HUES48 (cell line): ENCODE data around the gene CLDN9.

Experiments used
- H3K27ac ChIP-seq: one replicate; pipeline ENCODE4 v1.7.0; 2013; ENCODE audit warnings: low read depth, low read length, inconsistent platforms
- H3K27me3 ChIP-seq: 2 replicates; pipeline ENCODE4 v1.6.1; 2013; ENCODE audit warnings: mild to moderate bottlenecking, low read length; ENCODE audit not compliant: control insufficient read depth, insufficient read depth
- H3K36me3 ChIP-seq: 2 replicates; pipeline ENCODE4 v1.6.1; 2013; ENCODE audit warnings: low read length; ENCODE audit not compliant: control insufficient read depth, insufficient read depth
- H3K4me1 ChIP-seq: 2 replicates; pipeline ENCODE4 v1.6.1; 2013; ENCODE audit warnings: mild to moderate bottlenecking, low read length; ENCODE audit not compliant: control insufficient read depth, insufficient read depth
- H3K4me3 ChIP-seq: 2 replicates; pipeline ENCODE4 v1.5.1; 2013; ENCODE audit warnings: mild to moderate bottlenecking, low read depth, low read length
- H3K9ac ChIP-seq: 2 replicates; pipeline ENCODE4 v1.6.1; 2013; ENCODE audit warnings: mild to moderate bottlenecking, low read depth, low read length, moderate library complexity
- H3K9me3 ChIP-seq: 2 replicates; pipeline ENCODE4 v1.6.1; 2013; ENCODE audit warnings: low read length; ENCODE audit not compliant: control insufficient read depth, insufficient read depth

Gene CLDN9

DNA sequence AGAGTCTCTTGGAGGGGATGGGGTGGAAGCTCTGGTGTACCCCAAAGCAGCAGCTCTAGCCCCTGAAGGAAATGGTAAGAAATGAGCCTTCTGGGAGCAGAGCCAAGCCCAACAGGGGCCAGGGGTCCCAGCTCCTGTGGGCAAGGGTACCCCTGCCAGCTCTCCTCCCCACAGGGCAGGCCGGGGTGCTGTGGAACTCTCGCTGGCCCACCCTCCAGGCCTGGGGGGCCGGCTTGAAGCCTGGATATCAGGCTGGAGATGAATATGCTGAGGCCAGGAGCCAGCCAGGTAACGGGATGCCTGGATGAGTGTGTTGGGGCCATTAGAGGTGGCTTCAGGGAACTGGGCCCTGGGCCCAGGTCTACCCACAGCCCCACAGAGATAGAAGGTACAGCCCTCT is 12.2 kb upstream of the CLDN9 start:
- Histone ChIP-seq H3K4me1 (peaks cover 5% of the 10 kb centered on the region; the same call in 1 of the 2 replicates), H3K4me3 (no peak overlapping the region), H3K9me3 (no peaks in the 10 kb centered on the region), H3K27ac (no peak overlapping the region), H3K27me3 (no peaks in the 10 kb centered on the region), H3K9ac (no peak overlapping the region), H3K36me3 (no peaks in the 10 kb centered on the region)

DNA sequence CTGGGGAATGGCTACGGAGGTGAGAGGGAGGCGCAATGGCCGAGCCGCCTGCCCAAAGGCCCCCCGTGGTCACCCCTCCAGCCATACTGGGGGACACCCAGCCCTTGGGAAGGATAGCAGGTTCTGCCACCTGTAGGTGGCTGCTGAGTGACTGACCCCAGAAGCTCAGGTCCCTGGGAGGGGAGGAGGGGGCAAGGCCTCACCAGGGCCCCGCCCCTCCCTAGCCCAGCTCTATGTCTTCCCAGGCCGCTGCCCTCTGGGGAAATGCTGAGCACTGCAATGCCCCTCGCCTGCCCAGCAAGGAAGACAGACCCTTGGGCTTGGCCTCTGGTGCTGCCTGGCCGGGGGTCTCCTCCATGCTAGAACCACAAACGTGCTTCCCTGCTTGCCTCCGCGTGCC is 11.4 kb upstream of the CLDN9 start:
- no peaks in the 10 kb centered on the region for H3K36me3 ChIP-seq
- H3K4me1 ChIP-seq, result peaks cover 12% of the 10 kb centered on the region
- H3K4me3 ChIP-seq, result no peak overlapping the region
- no peak overlapping the region for H3K9ac ChIP-seq
- no peaks in the 10 kb centered on the region for H3K9me3 ChIP-seq
- H3K27me3 ChIP-seq, result no peaks in the 10 kb centered on the region
- no peak overlapping the region for H3K27ac ChIP-seq

DNA sequence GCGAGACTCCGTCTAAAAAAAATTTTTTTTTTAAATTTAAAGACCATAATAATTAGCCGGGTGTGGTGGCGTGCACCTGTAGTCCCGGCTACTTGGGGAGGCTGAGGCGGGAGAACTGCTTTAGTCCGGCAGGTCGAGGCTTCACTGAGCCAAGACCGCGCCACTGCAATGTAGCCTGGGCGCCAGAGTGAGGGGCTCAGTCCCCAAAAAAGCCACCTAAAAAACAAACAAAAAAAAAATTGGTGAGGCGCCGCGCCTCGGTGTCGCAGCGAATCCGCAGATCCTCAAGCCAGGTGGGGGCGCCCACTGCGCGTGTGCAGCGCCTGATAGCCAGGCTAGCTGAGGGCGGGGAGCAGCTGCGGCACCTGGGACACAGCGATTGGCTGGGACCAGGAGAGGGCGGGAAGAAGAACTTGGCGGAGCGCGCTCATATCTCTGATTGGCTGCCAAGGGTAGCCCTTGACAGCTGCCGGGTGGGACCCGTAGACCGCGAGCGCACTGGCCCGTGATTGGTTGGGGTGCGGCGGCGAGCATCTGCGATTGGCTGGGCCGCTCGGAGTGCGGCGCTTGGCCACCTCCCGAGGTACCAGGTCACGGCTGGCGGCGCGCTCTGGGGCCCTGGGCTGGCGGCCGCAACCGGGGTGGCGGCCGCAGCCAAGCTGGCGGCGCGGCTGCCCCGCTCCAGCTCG is 9.0 kb upstream of the CLDN9 start:
- no peak overlapping the region for H3K9ac ChIP-seq
- H3K36me3 ChIP-seq, result no peaks in the 10 kb centered on the region; the same call in 1 of the 2 replicates
- H3K4me3 ChIP-seq, result no peak overlapping the region; the same call in 1 of the 2 replicates
- no peak overlapping the region for H3K27ac ChIP-seq
- peaks cover 28% of the 10 kb centered on the region for H3K4me1 ChIP-seq
- H3K27me3 ChIP-seq, result no peaks in the 10 kb centered on the region
- H3K9me3 ChIP-seq, result no peaks in the 10 kb centered on the region

DNA sequence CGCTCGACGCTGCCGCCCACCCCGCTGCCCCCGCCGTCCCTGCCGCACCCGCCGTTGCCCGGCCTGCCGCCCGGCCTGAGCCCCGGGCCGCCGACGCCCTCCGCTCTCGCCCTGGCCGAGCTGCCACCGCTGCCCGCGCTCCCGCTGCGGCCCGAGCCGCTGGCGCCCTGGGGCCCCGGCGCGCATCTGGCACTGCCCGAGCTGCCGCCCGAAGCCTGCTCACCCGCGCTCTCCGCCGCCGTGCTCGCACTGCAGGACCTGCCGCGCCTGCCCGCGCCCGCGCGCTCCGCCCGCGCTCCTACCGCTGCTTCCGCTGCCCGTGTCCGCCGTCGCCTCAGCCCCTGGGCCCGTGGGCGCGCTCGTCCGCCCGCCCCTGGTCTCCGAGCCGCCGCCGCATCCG is 8.4 kb upstream of the CLDN9 start:
- Histone ChIP-seq H3K9me3 (no peaks in the 10 kb centered on the region), H3K4me3 (peak overlapping the region; percentile 47; the same call in 1 of the 2 replicates), H3K4me1 (peaks cover 34% of the 10 kb centered on the region), H3K9ac (no peak overlapping the region), H3K36me3 (no peaks in the 10 kb centered on the region; the same call in 1 of the 2 replicates), H3K27ac (no peak overlapping the region), H3K27me3 (no peaks in the 10 kb centered on the region)

DNA sequence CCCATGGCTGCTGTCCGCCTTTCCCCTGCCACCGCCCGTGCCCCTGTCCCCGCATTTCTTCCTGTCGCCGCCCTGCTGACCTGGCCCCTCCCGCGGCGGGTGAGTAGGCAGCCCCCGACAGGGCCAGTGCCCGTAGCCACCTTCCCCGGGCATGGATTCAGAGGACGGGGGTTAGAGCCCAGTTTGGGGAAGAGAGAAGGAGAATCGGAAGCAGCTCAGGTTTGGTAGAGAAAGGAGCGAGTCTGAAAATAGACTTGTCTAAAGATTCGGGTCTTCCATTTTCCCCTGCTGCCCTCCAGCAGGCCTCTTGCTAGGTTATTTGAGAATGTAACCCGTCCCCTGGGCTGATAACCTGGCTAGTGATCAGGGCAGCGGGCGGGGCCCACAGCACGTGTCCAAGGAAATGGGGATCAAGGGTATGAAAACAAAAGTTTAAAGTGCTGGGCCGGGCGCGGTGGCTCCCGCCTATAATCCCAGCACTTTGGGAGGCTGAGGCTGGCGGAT is 7.9 kb upstream of the CLDN9 start:
- Histone ChIP-seq H3K9ac (no peak overlapping the region), H3K27ac (peak overlapping the region; percentile 71)

DNA sequence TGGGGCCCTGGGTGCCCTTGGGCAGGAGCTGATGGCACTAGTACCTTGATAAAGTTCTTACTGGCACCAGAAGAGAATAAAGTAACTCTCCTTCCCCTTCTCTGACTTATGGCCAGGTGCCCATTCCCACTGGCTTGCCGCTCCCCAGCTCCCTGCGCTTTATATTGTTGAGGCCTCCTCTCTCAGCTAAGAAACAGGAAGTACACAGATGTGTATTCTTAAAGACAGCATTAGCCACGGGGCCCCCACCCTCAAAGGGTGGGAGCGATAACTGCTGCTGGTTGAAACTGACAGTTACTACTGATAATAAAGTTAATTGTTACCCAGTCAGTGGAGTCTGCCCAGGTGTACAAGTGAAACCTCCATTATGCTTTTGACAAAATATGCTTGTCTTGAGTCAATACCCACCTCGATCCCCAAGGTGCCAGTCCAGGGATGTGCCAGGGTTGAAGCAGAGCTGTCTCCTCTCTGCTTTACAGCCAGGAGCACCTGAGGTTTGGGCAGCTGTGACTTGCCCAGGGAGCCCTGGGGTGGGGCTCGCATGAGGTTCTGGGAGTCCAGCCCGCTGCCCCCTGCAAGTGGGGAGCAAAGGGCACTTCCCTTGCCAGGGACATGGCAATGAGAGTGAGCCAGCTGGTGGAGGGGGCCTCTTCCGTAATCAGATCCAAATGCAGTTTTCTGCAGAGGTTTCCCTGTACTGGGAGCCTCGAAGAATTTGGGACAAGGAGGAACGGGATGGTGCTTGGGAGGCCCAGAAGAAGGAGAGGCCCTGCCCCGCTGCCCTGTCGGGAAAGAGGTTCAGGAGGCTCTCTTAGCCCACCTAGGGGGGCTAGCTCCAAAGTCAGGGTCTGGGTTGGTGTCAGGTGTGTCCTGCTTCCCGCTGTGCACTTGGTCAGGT is 5.4 kb upstream of the CLDN9 start:
- peak overlapping the region; percentile 81 for H3K9ac ChIP-seq
- H3K27me3 ChIP-seq, result 0 out of 2 replicates have a peak, but pooled peaks cover 7% of the 10 kb centered on the region
- peaks cover 56% of the 10 kb centered on the region for H3K4me1 ChIP-seq
- peak overlapping the region; percentile 56 for H3K4me3 ChIP-seq
- peak overlapping the region; percentile 98 for H3K27ac ChIP-seq
- no peaks in the 10 kb centered on the region for H3K9me3 ChIP-seq
- no peaks in the 10 kb centered on the region; the same call in 1 of the 2 replicates for H3K36me3 ChIP-seq

More for the DNA sequence above, 7.9 kb upstream of the CLDN9 start:
- peak overlapping the region; percentile 56 for H3K4me3 ChIP-seq
- no peaks in the 10 kb centered on the region for H3K27me3 ChIP-seq
- H3K4me1 ChIP-seq, result peaks cover 39% of the 10 kb centered on the region
- no peaks in the 10 kb centered on the region for H3K9me3 ChIP-seq
- H3K36me3 ChIP-seq, result no peaks in the 10 kb centered on the region; the same call in 1 of the 2 replicates

DNA sequence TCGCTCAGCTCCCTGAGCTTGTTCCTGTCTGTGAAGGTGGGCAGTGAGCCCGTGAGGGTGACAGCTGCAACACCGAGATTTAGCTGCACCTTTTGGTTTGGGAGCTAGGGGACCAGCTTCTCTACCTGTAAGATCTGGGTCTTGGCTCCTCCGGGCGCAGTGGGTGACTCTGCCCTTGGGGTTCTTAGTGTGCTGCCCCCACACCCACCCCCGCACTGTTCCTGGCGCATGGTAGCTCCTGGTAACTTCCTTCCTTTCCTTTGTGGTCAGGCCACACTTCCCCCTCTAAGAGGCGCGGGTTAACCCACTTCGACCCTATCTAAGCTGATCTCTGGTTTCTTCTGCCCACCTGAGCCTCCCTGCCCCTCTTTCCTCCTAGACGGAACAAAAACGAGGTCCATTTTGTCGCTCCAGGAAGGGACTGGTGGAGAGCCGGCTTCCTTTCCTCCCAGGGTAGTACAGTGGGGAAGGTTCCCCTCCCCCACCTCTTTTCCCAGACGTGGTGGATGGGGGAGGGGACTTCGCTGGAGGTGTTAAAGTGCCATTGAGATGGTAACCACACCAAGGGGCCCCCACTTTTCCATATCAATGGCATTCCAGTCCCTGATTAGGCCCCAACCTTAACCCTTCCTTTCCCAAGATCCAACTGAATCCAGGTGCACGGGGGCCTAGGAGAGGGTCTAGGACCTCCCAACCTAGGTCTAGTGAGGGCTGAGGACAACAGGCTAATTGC is 4.6 kb upstream of the CLDN9 start:
- peak overlapping the region; percentile 98 for H3K27ac ChIP-seq
- peak overlapping the region; percentile 56 for H3K4me3 ChIP-seq
- no peaks in the 10 kb centered on the region for H3K9me3 ChIP-seq
- H3K36me3 ChIP-seq, result no peaks in the 10 kb centered on the region; the same call in 1 of the 2 replicates
- H3K4me1 ChIP-seq, result peaks cover 62% of the 10 kb centered on the region
- H3K27me3 ChIP-seq, result 0 out of 2 replicates have a peak, but pooled peaks cover 7% of the 10 kb centered on the region
- peak overlapping the region; percentile 81 for H3K9ac ChIP-seq

DNA sequence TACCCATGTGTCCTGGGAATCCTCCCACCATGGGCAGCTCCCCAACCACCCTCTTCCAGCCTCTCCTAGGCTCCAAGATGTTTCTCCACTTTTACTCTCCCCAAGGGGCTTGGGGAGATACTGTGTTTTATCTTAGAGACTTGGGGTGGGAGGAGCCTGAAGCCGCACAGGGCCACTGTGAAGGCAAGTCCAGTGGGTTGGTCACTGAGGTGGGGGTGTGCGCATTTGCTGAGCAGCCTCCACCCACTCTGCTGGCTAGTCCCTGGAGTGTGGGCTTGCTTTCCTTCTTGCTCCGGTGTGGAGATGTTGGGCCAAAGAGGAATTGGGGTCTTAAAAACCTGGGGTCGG is 4.1 kb upstream of the CLDN9 start:
- peak overlapping the region; percentile 30; the same call in 1 of the 2 replicates for H3K9ac ChIP-seq
- H3K27me3 ChIP-seq, result 0 out of 2 replicates have a peak, but pooled peaks cover 7% of the 10 kb centered on the region
- H3K27ac ChIP-seq, result peak overlapping the region; percentile 98
- no peaks in the 10 kb centered on the region for H3K9me3 ChIP-seq
- H3K4me1 ChIP-seq, result peaks cover 67% of the 10 kb centered on the region
- H3K36me3 ChIP-seq, result no peaks in the 10 kb centered on the region; the same call in 1 of the 2 replicates
- H3K4me3 ChIP-seq, result peak overlapping the region; percentile 41; the same call in 1 of the 2 replicates

DNA sequence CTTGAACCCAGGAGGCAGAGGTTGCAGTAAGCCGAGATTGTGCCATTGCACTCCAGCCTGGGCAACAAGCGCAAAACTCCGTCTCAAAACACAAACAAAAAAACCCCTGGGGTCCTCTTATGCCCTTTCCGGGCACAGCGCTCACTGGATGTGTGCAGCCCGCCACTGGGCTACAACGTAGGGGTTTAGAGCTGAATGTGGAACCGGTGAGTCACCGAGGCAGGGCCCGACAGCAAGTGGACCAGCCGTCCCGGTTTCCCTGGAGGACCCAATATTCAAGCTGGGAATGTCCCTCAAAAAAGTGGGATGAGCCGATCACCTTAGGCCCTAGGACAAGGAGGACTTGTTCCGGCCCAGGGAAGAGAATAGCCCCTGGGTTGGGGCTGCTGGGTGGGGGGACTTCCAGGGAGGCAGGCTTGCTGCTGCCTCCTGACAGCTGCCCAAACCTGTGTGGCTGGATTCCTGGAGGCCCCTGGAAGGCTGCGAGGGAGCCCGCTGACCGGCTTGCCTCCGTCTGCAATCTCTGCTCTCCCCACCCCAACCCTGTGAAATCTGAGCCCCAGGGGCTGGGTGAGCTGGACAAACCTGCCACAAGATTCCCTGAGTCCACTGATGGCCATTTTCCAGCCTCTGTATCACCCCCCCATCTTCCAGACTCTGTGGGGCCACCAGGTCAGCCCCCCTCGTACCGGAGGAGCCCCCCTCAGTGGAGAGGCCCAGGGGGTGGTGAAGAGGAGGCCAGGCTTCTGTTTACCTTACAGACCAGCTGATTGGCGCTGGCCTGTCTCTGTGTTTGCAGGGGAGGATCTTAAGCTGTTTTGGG is 2.9 kb upstream of the CLDN9 start:
- Histone ChIP-seq H3K9me3 (no peaks in the 10 kb centered on the region), H3K9ac (peak overlapping the region; percentile 60), H3K27ac (peak overlapping the region; percentile 98), H3K4me1 (peaks cover 76% of the 10 kb centered on the region), H3K4me3 (peak overlapping the region; percentile 52), H3K27me3 (0 out of 2 replicates have a peak, but pooled peaks cover 7% of the 10 kb centered on the region), H3K36me3 (peaks cover 1% of the 10 kb centered on the region)

DNA sequence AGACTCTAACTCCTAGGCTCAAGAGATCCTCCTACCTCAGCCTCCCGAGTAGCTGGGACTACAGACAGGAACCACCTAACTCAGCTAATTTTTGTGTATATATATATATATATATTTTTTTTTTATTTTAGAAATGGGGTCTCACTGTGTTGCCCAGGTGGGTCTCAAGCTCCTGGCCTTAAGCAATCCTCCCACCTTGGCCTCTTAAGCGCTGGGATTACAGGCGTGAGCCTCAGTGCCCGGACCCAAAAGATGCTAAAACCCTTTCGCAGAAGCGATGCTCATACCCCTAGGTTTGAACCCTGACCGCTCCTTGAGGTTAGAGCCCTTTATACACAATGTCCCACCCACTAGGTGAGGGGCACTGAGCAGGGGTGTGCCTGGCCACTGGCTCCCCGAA is 2.2 kb upstream of the CLDN9 start:
- H3K9me3 ChIP-seq, result no peaks in the 10 kb centered on the region
- H3K27me3 ChIP-seq, result 0 out of 2 replicates have a peak, but pooled peaks cover 7% of the 10 kb centered on the region
- H3K36me3 ChIP-seq, result peaks cover 9% of the 10 kb centered on the region
- H3K4me3 ChIP-seq, result peak overlapping the region; percentile 52; the same call in 1 of the 2 replicates
- peaks cover 81% of the 10 kb centered on the region for H3K4me1 ChIP-seq
- H3K9ac ChIP-seq, result no peak overlapping the region
- H3K27ac ChIP-seq, result peak overlapping the region; percentile 98
